GM19239 (cell line): ENCODE measurements around the gene ACSF3.
A peak's percentile ranks its signal among the peaks of the same experiment; 100 is the strongest.
"Not testable (repeated sequence)": the region's sequence is repeated elsewhere in the genome, so short reads cannot be mapped to it uniquely, and the experiment has no call there.

Source experiments
- DNase-seq: peaks from one replicate; pipeline ENCODE4 v3.0.0; 2011; ENCODE audit warnings: low spot score; ENCODE audit not compliant: insufficient read length
- FAIRE-seq: peaks from 2 replicates; lab custom pipeline; 2011; peaks lifted over from hg19 to GRCh38; lab: Jason Lieb, UNC

The ACSF3 gene

GRCh38 chr16:89090669-89091426 is 2.8 kb upstream of the ACSF3 start:
- DNase-seq (no peak), FAIRE-seq (no peak)

DNA sequence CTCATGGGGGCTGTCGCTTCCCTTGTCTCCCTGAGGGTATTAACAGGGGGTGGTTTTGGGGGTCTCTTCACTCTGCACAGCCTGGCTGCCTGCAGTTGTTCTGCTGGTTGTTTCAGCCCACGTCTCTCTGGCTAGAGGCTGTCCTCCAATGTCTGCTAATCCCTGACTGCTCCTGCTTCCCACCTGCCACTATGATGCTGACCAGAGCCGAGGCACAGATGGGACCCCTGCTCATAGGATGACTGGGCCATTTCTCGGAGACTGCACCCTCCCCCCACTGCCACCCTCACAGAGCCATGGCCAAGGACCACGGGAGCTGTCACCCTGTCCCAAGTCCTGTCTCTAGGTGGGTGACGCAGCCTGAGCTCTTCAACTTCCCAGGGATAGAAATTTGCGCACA is 1.6 kb upstream of the ACSF3 start:
- no peak for FAIRE-seq
- no peak for DNase-seq

GRCh38 chr16:89093252-89093601 is 425 bp upstream of the ACSF3 start:
- DNase-seq, FAIRE-seq: not testable (repeated sequence)

GRCh38 chr16:89094252-89094879 is 714 bp downstream of the ACSF3 start:
- peak; percentile 8 for FAIRE-seq
- DNase-seq = no peak

- no peak for FAIRE-seq
Observed at GRCh38 chr16:89094880-89095258, 1.2 kb downstream of the ACSF3 start.

DNA sequence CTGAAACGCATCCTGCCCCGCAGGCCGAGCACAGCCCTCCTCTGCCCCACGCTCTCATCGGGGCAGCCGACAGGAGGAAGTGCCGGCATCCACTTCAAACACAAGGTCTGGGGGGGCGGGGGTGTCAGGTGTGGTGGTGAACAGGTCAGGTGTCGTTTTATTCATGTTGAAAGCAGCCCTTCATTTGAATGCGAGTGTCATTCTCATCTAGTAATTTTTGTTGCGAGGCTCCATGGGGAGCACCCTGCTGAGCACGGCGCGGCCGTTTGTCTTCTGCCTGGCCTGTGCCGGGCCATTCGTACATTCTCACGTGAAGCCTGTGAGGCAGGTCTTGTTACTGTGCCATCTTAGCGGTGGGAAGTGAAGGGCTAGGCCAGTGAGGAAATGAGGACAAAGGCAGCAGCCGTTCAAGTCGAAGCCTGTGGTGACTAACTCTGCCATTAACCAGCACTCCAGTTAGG is 1.9 kb downstream of the ACSF3 start:
- DNase-seq = no peak
- FAIRE-seq = no peak

More at GRCh38 chr16:89094880-89095258, 1.2 kb downstream of the ACSF3 start:
- no peak for DNase-seq

DNA sequence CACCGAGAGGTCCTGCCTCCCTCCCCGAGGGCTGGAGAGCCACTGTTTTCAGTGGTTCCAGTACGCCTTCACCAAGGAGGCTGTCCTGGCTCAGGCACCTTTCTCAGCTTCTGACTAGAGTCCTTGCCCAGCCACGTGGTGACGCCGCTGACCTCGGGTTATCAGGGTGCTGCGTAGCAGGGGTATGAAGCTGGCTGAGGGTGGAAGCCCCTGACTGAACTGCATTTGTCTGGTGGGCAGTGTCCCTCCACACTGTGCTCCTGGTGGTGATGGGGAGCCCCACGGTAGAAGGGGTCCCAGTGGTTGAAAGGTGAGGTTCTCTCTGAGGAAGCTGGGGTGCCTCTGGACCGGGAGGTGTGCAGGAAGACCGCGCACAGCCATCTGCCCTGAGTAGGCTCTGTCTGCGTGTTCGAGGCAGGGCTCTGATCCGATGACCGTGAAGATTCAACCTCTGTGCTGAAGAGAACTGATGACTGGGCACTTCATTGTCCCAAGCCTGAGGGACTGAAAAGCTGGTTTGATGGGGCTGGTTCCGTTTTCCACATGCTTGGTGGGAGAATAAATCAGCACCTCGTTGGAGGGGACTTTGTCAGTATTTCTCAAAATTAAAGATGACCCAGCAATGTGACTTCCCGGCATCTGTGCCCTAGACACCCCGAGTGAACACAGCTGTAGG is 2.5 kb downstream of the ACSF3 start:
- no peak for FAIRE-seq
- no peak for DNase-seq

DNA sequence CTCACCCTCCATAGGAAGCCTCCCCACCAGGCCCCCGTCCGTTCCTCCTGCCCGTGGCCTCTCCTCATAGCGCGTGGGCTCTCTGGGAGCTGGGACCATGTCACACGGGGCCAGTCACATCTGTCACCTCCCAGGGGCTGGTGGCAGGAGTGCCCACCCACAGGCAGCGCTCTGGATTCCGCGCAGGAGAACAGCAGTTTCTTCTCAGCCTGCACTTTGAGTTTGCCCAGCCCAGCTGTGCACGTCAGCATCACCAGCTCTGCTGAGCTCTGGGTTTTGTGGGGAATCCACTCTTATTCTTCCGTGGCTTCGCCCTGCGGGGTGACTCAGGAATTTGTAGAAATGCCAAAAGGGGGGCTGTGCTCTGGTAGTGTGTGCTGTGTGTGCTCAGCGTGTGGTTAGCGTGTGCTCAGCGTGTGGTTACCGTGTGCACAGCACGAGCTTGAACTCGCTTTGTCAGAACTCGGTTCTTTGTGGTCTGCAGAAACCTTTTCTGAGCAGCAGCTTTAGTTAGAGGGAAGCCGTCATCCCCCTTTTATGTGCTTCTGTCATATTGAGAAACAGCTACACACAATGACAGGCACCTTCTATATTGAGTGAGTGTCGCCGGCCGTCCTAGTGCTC is 3.2 kb downstream of the ACSF3 start:
- no peak for DNase-seq
- FAIRE-seq = no peak

DNA sequence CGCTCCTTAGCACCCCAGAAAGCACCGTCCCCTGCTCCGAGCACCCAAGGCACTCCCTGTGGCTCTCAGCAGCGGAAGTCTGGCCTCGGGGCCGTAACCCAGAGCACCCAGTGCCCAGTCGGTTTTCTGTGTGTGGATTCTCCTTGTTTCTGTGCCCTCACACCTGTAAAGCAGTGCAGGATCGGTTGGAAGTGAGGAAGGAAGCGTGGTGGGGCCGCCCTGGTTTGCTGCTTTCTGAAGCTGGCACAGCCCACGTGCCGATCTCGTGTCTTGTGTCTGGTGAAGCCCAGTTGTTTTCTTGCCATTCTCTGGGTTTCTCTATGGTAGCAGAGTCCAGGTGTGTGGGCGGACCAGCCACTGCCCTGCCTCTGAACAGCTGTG is 3.7 kb downstream of the ACSF3 start:
- FAIRE-seq = no peak

DNA sequence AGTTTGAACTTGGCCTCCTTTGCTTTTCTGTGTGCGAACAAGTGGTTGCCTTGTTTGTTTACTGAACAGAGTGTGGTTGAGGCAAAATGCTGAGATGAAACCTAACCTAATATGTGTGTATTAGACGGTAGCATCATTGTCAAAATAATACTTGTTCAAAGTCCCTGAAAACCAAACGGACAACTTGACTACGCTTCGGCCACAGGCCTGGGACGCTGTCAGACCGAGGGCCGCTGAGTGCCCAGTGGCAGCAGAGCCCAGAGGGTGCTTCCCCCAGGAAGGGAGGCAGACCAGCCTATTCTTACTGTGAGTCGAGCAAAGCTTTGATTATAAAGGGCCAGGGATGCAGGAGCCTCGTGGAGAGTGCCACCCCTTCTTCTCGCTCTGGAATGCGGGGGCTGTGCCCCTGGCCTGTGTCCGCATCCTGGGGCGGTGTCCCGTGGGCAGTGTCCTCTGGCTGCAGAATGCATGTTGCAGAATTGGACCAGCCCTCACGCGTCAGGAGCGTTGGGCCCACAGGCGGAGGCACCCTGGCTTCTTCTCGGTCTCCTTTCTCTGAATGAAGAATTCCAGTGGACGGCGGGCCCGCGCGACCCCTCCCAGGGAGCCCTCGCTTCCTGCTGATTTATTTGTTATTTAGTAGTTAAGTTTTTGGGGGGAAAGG is 5.2 kb downstream of the ACSF3 start:
- DNase-seq (no peak), FAIRE-seq (no peak)

More for the DNA sequence above, 3.7 kb downstream of the ACSF3 start:
- no peak for DNase-seq

- FAIRE-seq (no peak), DNase-seq (no peak)
Observed at GRCh38 chr16:89099905-89100304, 6.3 kb downstream of the ACSF3 start.

DNA sequence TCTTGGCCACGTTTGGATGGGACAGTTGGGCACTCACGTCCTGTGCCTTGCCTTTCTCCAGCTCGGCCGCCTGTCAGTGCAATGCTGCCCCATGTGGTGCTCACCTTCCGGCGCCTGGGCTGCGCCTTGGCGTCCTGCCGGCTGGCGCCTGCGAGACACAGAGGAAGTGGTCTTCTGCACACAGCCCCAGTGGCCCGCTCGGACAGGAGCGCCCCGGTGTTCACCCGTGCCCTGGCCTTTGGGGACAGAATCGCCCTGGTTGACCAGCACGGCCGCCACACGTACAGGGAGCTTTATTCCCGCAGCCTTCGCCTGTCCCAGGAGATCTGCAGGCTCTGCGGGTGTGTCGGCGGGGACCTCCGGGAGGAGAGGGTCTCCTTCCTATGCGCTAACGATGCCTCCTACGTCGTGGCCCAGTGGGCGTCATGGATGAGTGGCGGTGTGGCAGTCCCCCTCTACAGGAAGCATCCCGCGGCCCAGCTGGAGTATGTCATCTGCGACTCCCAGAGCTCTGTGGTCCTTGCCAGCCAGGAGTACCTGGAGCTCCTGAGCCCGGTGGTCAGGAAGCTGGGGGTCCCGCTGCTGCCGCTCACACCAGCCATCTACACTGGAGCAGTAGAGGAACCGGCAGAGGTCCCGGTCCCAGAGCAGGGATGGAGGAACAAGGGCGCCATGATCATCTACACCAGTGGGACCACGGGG is 7.1 kb downstream of the ACSF3 start:
- no peak for FAIRE-seq

GRCh38 chr16:89101303-89102040 is 7.8 kb downstream of the ACSF3 start:
- FAIRE-seq (no peak), DNase-seq (no peak)

More for the DNA sequence above, 7.1 kb downstream of the ACSF3 start:
- DNase-seq = no peak

GRCh38 chr16:89102041-89102471 is 8.4 kb downstream of the ACSF3 start:
- FAIRE-seq = no peak

DNA sequence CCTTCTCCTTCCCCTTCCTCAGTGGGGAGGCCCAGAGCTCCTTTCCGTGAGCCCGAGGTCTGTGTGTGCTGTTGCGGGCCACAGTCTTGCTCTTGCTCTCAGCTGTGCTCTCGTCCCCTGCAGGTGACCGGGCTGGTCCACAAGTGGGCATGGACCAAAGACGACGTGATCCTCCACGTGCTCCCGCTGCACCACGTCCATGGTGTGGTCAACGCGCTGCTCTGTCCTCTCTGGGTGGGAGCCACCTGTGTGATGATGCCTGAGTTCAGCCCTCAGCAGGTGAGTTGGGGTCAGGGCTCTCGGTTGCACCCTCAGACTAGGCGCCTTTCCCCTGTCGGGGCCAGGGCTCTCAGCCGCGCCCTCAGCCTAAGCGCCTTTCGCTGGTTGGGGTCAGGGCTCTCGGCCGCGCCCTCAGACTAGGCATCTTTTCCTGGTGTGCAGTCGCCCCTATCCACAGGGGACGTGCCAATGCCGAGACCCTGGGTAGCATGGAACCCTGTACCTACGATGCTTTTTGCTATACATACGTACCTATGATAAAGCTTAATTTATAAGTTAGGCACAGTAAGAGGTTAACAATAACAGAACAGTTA is 8.9 kb downstream of the ACSF3 start:
- no peak for DNase-seq
- FAIRE-seq = no peak

More at GRCh38 chr16:89102041-89102471, 8.4 kb downstream of the ACSF3 start:
- no peak for DNase-seq

GRCh38 chr16:89103156-89103555 is 9.5 kb downstream of the ACSF3 start:
- no peak for DNase-seq

DNA sequence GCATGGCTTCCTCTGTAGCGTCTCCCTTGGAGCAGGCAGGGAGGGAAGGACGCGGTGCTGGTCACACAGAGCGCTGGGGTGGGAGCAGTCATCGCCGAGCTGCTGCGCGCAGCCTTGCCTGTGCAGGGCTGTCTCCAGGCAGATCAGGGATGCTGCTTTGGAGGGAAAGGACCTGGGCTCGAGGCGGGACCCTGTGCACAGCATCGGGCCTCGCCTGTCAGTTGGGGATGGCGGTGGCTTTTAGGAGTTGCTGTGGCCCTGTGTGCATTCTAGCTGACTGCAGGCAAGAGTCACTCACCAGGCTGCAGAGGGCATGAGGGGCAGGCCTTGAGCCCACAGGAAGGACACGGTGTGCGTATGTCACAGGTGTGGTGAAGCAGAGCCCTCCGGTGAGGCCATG is 10.1 kb downstream of the ACSF3 start:
- FAIRE-seq (no peak), DNase-seq (no peak)

More at GRCh38 chr16:89103156-89103555, 9.5 kb downstream of the ACSF3 start:
- FAIRE-seq = no peak

DNA sequence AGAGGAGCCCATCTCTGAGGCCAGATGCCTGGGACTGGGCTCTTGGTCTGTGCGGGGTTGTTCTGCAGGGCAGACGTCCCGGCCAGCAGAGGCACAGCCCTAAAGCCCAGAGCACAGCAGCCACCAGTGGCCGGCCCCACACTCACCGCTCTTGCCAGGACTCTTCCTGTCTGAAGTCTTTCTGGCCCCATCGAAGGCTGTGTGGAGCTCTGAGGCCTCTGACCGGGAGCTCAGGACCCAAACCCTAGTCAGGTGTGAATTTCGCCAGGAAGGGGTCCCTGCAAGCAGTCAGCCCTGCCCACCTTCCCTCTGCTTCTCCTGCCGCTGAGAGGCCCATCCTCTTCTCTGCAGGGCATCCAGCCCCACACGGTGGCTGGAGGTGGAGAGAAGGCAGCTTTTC is 10.7 kb downstream of the ACSF3 start:
- FAIRE-seq = no peak

More for the DNA sequence above, 10.7 kb downstream of the ACSF3 start:
- DNase-seq = no peak
